ENCODE results near the gene MIA2.
A peak's percentile ranks its signal among the peaks of the same experiment; 100 is the strongest.
"Not testable (repeated sequence)": the region's sequence is repeated elsewhere in the genome, so short reads cannot be mapped to it uniquely, and the experiment has no call there.

MIA2 gene

GRCh38 chr14:39276005-39276404 lies 42.3 kb downstream of the MIA2 start:
- no peak for FAIRE-seq

GRCh38 chr14:39276579-39277114 lies 42.9 kb downstream of the MIA2 start:
- FAIRE-seq, result no peak

- FAIRE-seq, result no peak
Observed at GRCh38 chr14:39279515-39279914, 45.8 kb downstream of the MIA2 start.

GRCh38 chr14:39280678-39281077 lies 47.0 kb downstream of the MIA2 start:
- FAIRE-seq, result not testable (repeated sequence)

- no peak for FAIRE-seq
Observed at GRCh38 chr14:39289523-39289922, 55.8 kb downstream of the MIA2 start.

- no peak for FAIRE-seq
Observed at GRCh38 chr14:39291701-39292100, 58.0 kb downstream of the MIA2 start.

- FAIRE-seq, result peak; percentile 68
Observed at GRCh38 chr14:39293629-39294028, 59.9 kb downstream of the MIA2 start.

- not testable (repeated sequence) for FAIRE-seq
Observed at GRCh38 chr14:39300389-39300788, 66.7 kb downstream of the MIA2 start.

- FAIRE-seq, result no peak
Observed at GRCh38 chr14:39302124-39302810, 68.6 kb downstream of the MIA2 start.

GRCh38 chr14:39303115-39303514 lies 69.4 kb downstream of the MIA2 start:
- FAIRE-seq, result no peak

- peak; percentile 11 for FAIRE-seq
Observed at GRCh38 chr14:39307815-39308214, 74.1 kb downstream of the MIA2 start.

GRCh38 chr14:39310051-39310450 lies 76.3 kb downstream of the MIA2 start:
- no peak for FAIRE-seq

GRCh38 chr14:39315859-39316444 lies 82.2 kb downstream of the MIA2 start:
- no peak for FAIRE-seq

GRCh38 chr14:39316830-39317553 lies 83.3 kb downstream of the MIA2 start:
- no peak for FAIRE-seq

- no peak for FAIRE-seq
Observed at GRCh38 chr14:39318574-39318973, 84.9 kb downstream of the MIA2 start.

GRCh38 chr14:39319381-39319780 lies 85.7 kb downstream of the MIA2 start:
- FAIRE-seq, result no peak

GRCh38 chr14:39320318-39320717 lies 86.6 kb downstream of the MIA2 start:
- peak; percentile 9 for FAIRE-seq

GRCh38 chr14:39322807-39323206 lies 89.1 kb downstream of the MIA2 start:
- no peak for FAIRE-seq

GRCh38 chr14:39324097-39324496 lies 90.4 kb downstream of the MIA2 start:
- FAIRE-seq, result no peak

GRCh38 chr14:39339003-39339402 lies 105.3 kb downstream of the MIA2 start:
- no peak for FAIRE-seq

- FAIRE-seq, result not testable (repeated sequence)
Observed at GRCh38 chr14:39341126-39341525, 107.4 kb downstream of the MIA2 start.

GRCh38 chr14:39342768-39343167 lies 109.1 kb downstream of the MIA2 start:
- no peak for FAIRE-seq

GRCh38 chr14:39343614-39344013 lies 109.9 kb downstream of the MIA2 start:
- no peak for FAIRE-seq

- no peak for FAIRE-seq
Observed at GRCh38 chr14:39350866-39351265, 117.2 kb downstream of the MIA2 start.

All from A204.1 (cell line).